ENCODE results near the gene DYSF.

DYSF gene

GRCh38 chr2:71540818-71541217, 87.5 kb downstream of the DYSF start:
- H3K9me3 ChIP-seq (ENCODE audit: control insufficient read depth, insufficient read depth, low read length) = no peaks in the 10 kb centered on the region
- H3K36me3 ChIP-seq (ENCODE audit: control insufficient read depth, insufficient read depth, low read length) = no peaks in the 10 kb centered on the region
- H3K4me3 ChIP-seq (ENCODE audit: low read depth, low read length) = no peak overlapping the region
- H3K4me1 ChIP-seq (ENCODE audit: control insufficient read depth, insufficient read depth, low read length) = no peaks in the 10 kb centered on the region
- no peaks in the 10 kb centered on the region for H3K27me3 ChIP-seq (ENCODE audit: control insufficient read depth, insufficient read depth, low read length)
- no peak overlapping the region for H3K9ac ChIP-seq (ENCODE audit: low read depth, low read length)

GRCh38 chr2:71544919-71545571, 91.7 kb downstream of the DYSF start:
- H3K4me1 ChIP-seq (ENCODE audit: control insufficient read depth, insufficient read depth, low read length) = no peaks in the 10 kb centered on the region
- H3K36me3 ChIP-seq (ENCODE audit: control insufficient read depth, insufficient read depth, low read length) = no peaks in the 10 kb centered on the region
- no peak overlapping the region for H3K9ac ChIP-seq (ENCODE audit: low read depth, low read length)
- H3K4me3 ChIP-seq (ENCODE audit: low read depth, low read length) = no peak overlapping the region
- no peaks in the 10 kb centered on the region for H3K9me3 ChIP-seq (ENCODE audit: control insufficient read depth, insufficient read depth, low read length)
- H3K27me3 ChIP-seq (ENCODE audit: control insufficient read depth, insufficient read depth, low read length) = no peaks in the 10 kb centered on the region

- no peaks in the 10 kb centered on the region for H3K36me3 ChIP-seq (ENCODE audit: control insufficient read depth, insufficient read depth, low read length)
- H3K9me3 ChIP-seq (ENCODE audit: control insufficient read depth, insufficient read depth, low read length) = no peaks in the 10 kb centered on the region
- no peak overlapping the region for H3K4me3 ChIP-seq (ENCODE audit: low read depth, low read length)
- no peaks in the 10 kb centered on the region for H3K4me1 ChIP-seq (ENCODE audit: control insufficient read depth, insufficient read depth, low read length)
- H3K27me3 ChIP-seq (ENCODE audit: control insufficient read depth, insufficient read depth, low read length) = no peaks in the 10 kb centered on the region
- H3K9ac ChIP-seq (ENCODE audit: low read depth, low read length) = no peak overlapping the region
Measured at GRCh38 chr2:71545572-71546274, 92.4 kb downstream of the DYSF start.

GRCh38 chr2:71546275-71546638, 92.9 kb downstream of the DYSF start:
- H3K4me3 ChIP-seq (ENCODE audit: low read depth, low read length) = no peak overlapping the region
- no peaks in the 10 kb centered on the region for H3K36me3 ChIP-seq (ENCODE audit: control insufficient read depth, insufficient read depth, low read length)
- no peaks in the 10 kb centered on the region for H3K9me3 ChIP-seq (ENCODE audit: control insufficient read depth, insufficient read depth, low read length)
- no peaks in the 10 kb centered on the region for H3K4me1 ChIP-seq (ENCODE audit: control insufficient read depth, insufficient read depth, low read length)
- no peaks in the 10 kb centered on the region for H3K27me3 ChIP-seq (ENCODE audit: control insufficient read depth, insufficient read depth, low read length)
- no peak overlapping the region for H3K9ac ChIP-seq (ENCODE audit: low read depth, low read length)

GRCh38 chr2:71546777-71547281, 93.5 kb downstream of the DYSF start:
- Histone ChIP-seq H3K27me3 (ENCODE audit: control insufficient read depth, insufficient read depth, low read length) (no peaks in the 10 kb centered on the region), H3K4me3 (ENCODE audit: low read depth, low read length) (no peak overlapping the region), H3K36me3 (ENCODE audit: control insufficient read depth, insufficient read depth, low read length) (no peaks in the 10 kb centered on the region), H3K4me1 (ENCODE audit: control insufficient read depth, insufficient read depth, low read length) (no peaks in the 10 kb centered on the region), H3K9ac (ENCODE audit: low read depth, low read length) (no peak overlapping the region), H3K9me3 (ENCODE audit: control insufficient read depth, insufficient read depth, low read length) (no peaks in the 10 kb centered on the region)

- Histone ChIP-seq H3K9me3 (ENCODE audit: control insufficient read depth, insufficient read depth, low read length) (no peaks in the 10 kb centered on the region), H3K4me3 (ENCODE audit: low read depth, low read length) (no peak overlapping the region), H3K36me3 (ENCODE audit: control insufficient read depth, insufficient read depth, low read length) (no peaks in the 10 kb centered on the region), H3K4me1 (ENCODE audit: control insufficient read depth, insufficient read depth, low read length) (no peaks in the 10 kb centered on the region), H3K9ac (ENCODE audit: low read depth, low read length) (no peak overlapping the region), H3K27me3 (ENCODE audit: control insufficient read depth, insufficient read depth, low read length) (no peaks in the 10 kb centered on the region)
Measured at GRCh38 chr2:71547616-71548285, 94.4 kb downstream of the DYSF start.

- Histone ChIP-seq H3K4me1 (ENCODE audit: control insufficient read depth, insufficient read depth, low read length) (no peaks in the 10 kb centered on the region), H3K36me3 (ENCODE audit: control insufficient read depth, insufficient read depth, low read length) (no peaks in the 10 kb centered on the region)
Measured at GRCh38 chr2:71548646-71549425, 95.5 kb downstream of the DYSF start.

GRCh38 chr2:71550801-71551630, 97.7 kb downstream of the DYSF start:
- no peaks in the 10 kb centered on the region for H3K9me3 ChIP-seq (ENCODE audit: control insufficient read depth, insufficient read depth, low read length)
- no peak overlapping the region for H3K4me3 ChIP-seq (ENCODE audit: low read depth, low read length)
- H3K9ac ChIP-seq (ENCODE audit: low read depth, low read length) = no peak overlapping the region
- no peaks in the 10 kb centered on the region for H3K4me1 ChIP-seq (ENCODE audit: control insufficient read depth, insufficient read depth, low read length)
- H3K36me3 ChIP-seq (ENCODE audit: control insufficient read depth, insufficient read depth, low read length) = peaks cover 6% of the 10 kb centered on the region
- no peaks in the 10 kb centered on the region for H3K27me3 ChIP-seq (ENCODE audit: control insufficient read depth, insufficient read depth, low read length)

More at GRCh38 chr2:71548646-71549425, 95.5 kb downstream of the DYSF start:
- Histone ChIP-seq H3K4me3 (ENCODE audit: low read depth, low read length) (no peak overlapping the region), H3K9me3 (ENCODE audit: control insufficient read depth, insufficient read depth, low read length) (no peaks in the 10 kb centered on the region), H3K27me3 (ENCODE audit: control insufficient read depth, insufficient read depth, low read length) (no peaks in the 10 kb centered on the region), H3K9ac (ENCODE audit: low read depth, low read length) (no peak overlapping the region)

- H3K36me3 ChIP-seq (ENCODE audit: control insufficient read depth, insufficient read depth, low read length) = peaks cover 6% of the 10 kb centered on the region
- no peak overlapping the region for H3K9ac ChIP-seq (ENCODE audit: low read depth, low read length)
- no peaks in the 10 kb centered on the region for H3K4me1 ChIP-seq (ENCODE audit: control insufficient read depth, insufficient read depth, low read length)
Measured at GRCh38 chr2:71551631-71551915, 98.2 kb downstream of the DYSF start.

GRCh38 chr2:71552356-71552755, 99.0 kb downstream of the DYSF start:
- Histone ChIP-seq H3K27me3 (ENCODE audit: control insufficient read depth, insufficient read depth, low read length) (no peaks in the 10 kb centered on the region), H3K4me1 (ENCODE audit: control insufficient read depth, insufficient read depth, low read length) (no peaks in the 10 kb centered on the region), H3K9ac (ENCODE audit: low read depth, low read length) (no peak overlapping the region), H3K4me3 (ENCODE audit: low read depth, low read length) (no peak overlapping the region), H3K9me3 (ENCODE audit: control insufficient read depth, insufficient read depth, low read length) (no peaks in the 10 kb centered on the region), H3K36me3 (ENCODE audit: control insufficient read depth, insufficient read depth, low read length) (peaks cover 6% of the 10 kb centered on the region)

More at GRCh38 chr2:71551631-71551915, 98.2 kb downstream of the DYSF start:
- H3K9me3 ChIP-seq (ENCODE audit: control insufficient read depth, insufficient read depth, low read length) = no peaks in the 10 kb centered on the region
- no peak overlapping the region for H3K4me3 ChIP-seq (ENCODE audit: low read depth, low read length)
- H3K27me3 ChIP-seq (ENCODE audit: control insufficient read depth, insufficient read depth, low read length) = no peaks in the 10 kb centered on the region

- Histone ChIP-seq H3K9me3 (ENCODE audit: control insufficient read depth, insufficient read depth, low read length) (no peaks in the 10 kb centered on the region), H3K9ac (ENCODE audit: low read depth, low read length) (no peak overlapping the region), H3K36me3 (ENCODE audit: control insufficient read depth, insufficient read depth, low read length) (peaks cover 6% of the 10 kb centered on the region), H3K4me1 (ENCODE audit: control insufficient read depth, insufficient read depth, low read length) (no peaks in the 10 kb centered on the region), H3K4me3 (ENCODE audit: low read depth, low read length) (no peak overlapping the region), H3K27me3 (ENCODE audit: control insufficient read depth, insufficient read depth, low read length) (no peaks in the 10 kb centered on the region)
Measured at GRCh38 chr2:71552861-71553301, 99.5 kb downstream of the DYSF start.
